RWPE2 (cell line): ENCODE data around the gene RFWD3.

ENCODE experiments used
- ATAC-seq: fragments of 200-7000 bp; cut with Tn5 transposase; 3 replicates; pipeline ENCODE4 v1.9.1; 2021; ENCODE audit warnings: low read depth
- DNase-seq: peaks from one replicate; pipeline ENCODE4 v3.0.0-alpha.2; 2020; ENCODE audit warnings: low spot score
- H3K27ac ChIP-seq: fragments of 450-650 bp; 2 replicates; pipeline ENCODE4 v1.5.1; 2017; ENCODE audit warnings: mild to moderate bottlenecking; ENCODE audit not compliant: poor library complexity, severe bottlenecking
- H3K27me3 ChIP-seq: fragments of 250-450 bp; sonication (Bioruptor Pico); 2 replicates; pipeline ENCODE4 v1.5.1; 2021; ENCODE audit warnings: mild to moderate bottlenecking, moderate library complexity; ENCODE audit not compliant: insufficient read depth, poor library complexity, severe bottlenecking
- H3K36me3 ChIP-seq: fragments of 250-450 bp; sonication (Bioruptor Pico); 2 replicates; pipeline ENCODE4 v1.5.1; 2020; ENCODE audit warnings: low read depth, mild to moderate bottlenecking, moderate library complexity
- H3K4me1 ChIP-seq: fragments of 250-450 bp; sonication (Bioruptor Pico); 2 replicates; pipeline ENCODE4 v1.5.1; 2021; ENCODE audit warnings: mild to moderate bottlenecking, moderate library complexity; ENCODE audit not compliant: insufficient read depth, poor library complexity, severe bottlenecking
- H3K4me3 ChIP-seq: fragments of 250-450 bp; sonication (Bioruptor Pico); 2 replicates; pipeline ENCODE4 v1.5.1; 2021; ENCODE audit warnings: mild to moderate bottlenecking, moderate library complexity; ENCODE audit not compliant: severe bottlenecking
- H3K9me3 ChIP-seq: fragments of 250-450 bp; sonication (Bioruptor Pico); 2 replicates; pipeline ENCODE4 v1.5.1; 2021; ENCODE audit warnings: mild to moderate bottlenecking, moderate library complexity; ENCODE audit not compliant: severe bottlenecking
- CTCF ChIP-seq: fragments of 450-650 bp; IDR thresholded peaks from one replicate; pipeline ENCODE4 v1.5.1; 2017; ENCODE audit warnings: mild to moderate bottlenecking, moderate library complexity; ENCODE audit not compliant: poor library complexity, severe bottlenecking

RFWD3 gene

DNA sequence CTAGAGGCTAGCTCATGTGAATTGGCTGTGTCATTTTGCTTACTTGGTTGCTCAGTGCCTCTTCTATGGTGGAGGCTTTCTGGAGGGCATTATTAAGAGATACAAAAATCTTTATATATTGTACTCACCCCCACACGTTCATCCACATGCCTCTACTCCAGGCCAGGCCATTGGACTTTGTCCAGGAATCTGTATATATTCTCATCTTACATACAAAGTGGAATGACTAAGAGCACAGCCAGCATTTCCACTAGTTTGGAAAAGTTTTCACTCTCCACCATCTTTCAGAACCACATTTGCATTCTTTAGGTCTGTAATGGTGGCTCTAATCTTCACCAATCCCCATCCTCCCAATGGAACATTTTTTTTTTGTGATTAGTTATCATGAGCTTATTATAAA, 55.0 kb downstream of the RFWD3 start:
- no peaks in the 10 kb centered on the region for H3K27me3 ChIP-seq
- no peak for TF ChIP-seq CTCF
- no peak overlapping the region for H3K27ac ChIP-seq
- DNase-seq (no peak), ATAC-seq (no peak)
- H3K4me1 ChIP-seq: no peaks in the 10 kb centered on the region
- no peaks in the 10 kb centered on the region; the same call in none of the 2 replicates for H3K36me3 ChIP-seq
- no peaks in the 10 kb centered on the region for H3K9me3 ChIP-seq
- no peak overlapping the region for H3K4me3 ChIP-seq

- no peaks in the 10 kb centered on the region for H3K9me3 ChIP-seq
- H3K36me3 ChIP-seq: 0 out of 2 replicates have a peak, but pooled peaks cover 5% of the 10 kb centered on the region
- peaks cover 8% of the 10 kb centered on the region for H3K4me1 ChIP-seq
- DNase-seq (no peak), ATAC-seq (no peak)
- H3K27me3 ChIP-seq: no peaks in the 10 kb centered on the region
- H3K27ac ChIP-seq: no peak overlapping the region
- no peak overlapping the region for H3K4me3 ChIP-seq
- TF ChIP-seq CTCF: no peak
Observed at GRCh38 chr16:74608944-74609343, 57.7 kb downstream of the RFWD3 start.

- 0 out of 2 replicates have a peak, but pooled peaks cover 5% of the 10 kb centered on the region for H3K36me3 ChIP-seq
- DNase-seq (no peak), ATAC-seq (no peak)
- H3K4me1 ChIP-seq: peaks cover 13% of the 10 kb centered on the region
- H3K9me3 ChIP-seq: no peaks in the 10 kb centered on the region
- no peak overlapping the region for H3K4me3 ChIP-seq
- no peaks in the 10 kb centered on the region for H3K27me3 ChIP-seq
- no peak overlapping the region for H3K27ac ChIP-seq
- TF ChIP-seq CTCF: no peak
Observed at GRCh38 chr16:74608381-74608780, 58.3 kb downstream of the RFWD3 start.

- Histone ChIP-seq H3K9me3 (no peaks in the 10 kb centered on the region), H3K36me3 (0 out of 2 replicates have a peak, but pooled peaks cover 5% of the 10 kb centered on the region), H3K27me3 (no peaks in the 10 kb centered on the region), H3K27ac (no peak overlapping the region), H3K4me3 (no peak overlapping the region), H3K4me1 (peaks cover 13% of the 10 kb centered on the region)
- no peak for ATAC-seq
- TF ChIP-seq CTCF: no peak
- DNase-seq: no peak
Observed at GRCh38 chr16:74607962-74608356, 58.7 kb downstream of the RFWD3 start.

DNA sequence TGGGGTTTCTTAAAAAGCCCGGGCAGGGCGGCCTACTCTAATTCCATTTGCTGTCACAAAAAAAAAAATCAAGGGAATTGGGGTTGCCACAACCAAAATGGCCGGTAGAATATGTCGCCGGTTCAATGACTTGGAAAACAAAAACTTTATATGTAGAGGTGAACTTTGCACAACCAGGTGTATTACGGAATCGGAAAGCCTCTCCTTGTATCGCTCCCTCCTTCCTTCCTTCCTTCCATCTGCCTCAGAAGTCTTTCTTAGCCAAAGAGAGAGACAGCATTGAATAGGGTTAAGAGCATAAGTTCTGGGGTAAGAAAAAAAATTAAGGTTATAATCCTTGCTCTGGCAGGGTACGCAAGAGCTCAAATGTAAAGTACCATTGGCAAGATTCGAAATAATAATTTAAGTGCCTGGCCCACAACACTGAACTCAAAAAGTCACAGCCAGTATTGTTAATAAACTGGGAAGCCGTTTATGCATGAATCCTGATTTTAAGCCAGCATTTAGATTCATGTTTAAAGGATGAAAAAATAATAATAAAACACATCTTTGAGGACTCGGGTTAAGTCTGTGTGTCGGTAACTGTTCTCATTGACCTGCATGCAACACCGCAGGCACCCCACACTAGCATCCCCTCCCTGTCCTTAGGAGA, 59.2 kb downstream of the RFWD3 start:
- Histone ChIP-seq H3K4me1 (peaks cover 14% of the 10 kb centered on the region), H3K36me3 (0 out of 2 replicates have a peak, but pooled peaks cover 5% of the 10 kb centered on the region), H3K27ac (peak overlapping the region; percentile 66), H3K9me3 (no peaks in the 10 kb centered on the region), H3K4me3 (peak overlapping the region; percentile 78), H3K27me3 (no peaks in the 10 kb centered on the region)
- no peak for TF ChIP-seq CTCF
- ATAC-seq (no peak; the same call in 1 of the 3 replicates), DNase-seq (no peak)
